GM19324 (cell line): ENCODE measurements around the gene RAMP3.
"Not testable (repeated sequence)": the region's sequence is repeated elsewhere in the genome, so short reads cannot be mapped to it uniquely, and the experiment has no call there.

Experiments used
- ATAC-seq: cut with Tn5 transposase; IDR thresholded peaks from one replicate; pipeline ENCODE4 v1.9.1; 2021; ENCODE audit warnings: mild to moderate bottlenecking, moderate library complexity; ENCODE audit not compliant: unreplicated experiment, low FRiP score

The RAMP3 gene

GRCh38 chr7:45131891-45132290, 25.7 kb upstream of the RAMP3 start:
- ATAC-seq = no peak

GRCh38 chr7:45132708-45133320, 24.8 kb upstream of the RAMP3 start:
- ATAC-seq = no peak

GRCh38 chr7:45133352-45133751, 24.2 kb upstream of the RAMP3 start:
- ATAC-seq = no peak

GRCh38 chr7:45133877-45134276, 23.7 kb upstream of the RAMP3 start:
- ATAC-seq = no peak

- ATAC-seq = no peak
Measured at GRCh38 chr7:45136106-45137060, 21.2 kb upstream of the RAMP3 start.

GRCh38 chr7:45138433-45139267, 18.9 kb upstream of the RAMP3 start:
- ATAC-seq = no peak

GRCh38 chr7:45140827-45141226, 16.8 kb upstream of the RAMP3 start:
- no peak for ATAC-seq

- ATAC-seq = no peak
Measured at GRCh38 chr7:45143616-45144015, 14.0 kb upstream of the RAMP3 start.

GRCh38 chr7:45145881-45146280, 11.7 kb upstream of the RAMP3 start:
- no peak for ATAC-seq

- no peak for ATAC-seq
Measured at GRCh38 chr7:45146531-45147379, 10.8 kb upstream of the RAMP3 start.

GRCh38 chr7:45147858-45148652, 9.5 kb upstream of the RAMP3 start:
- no peak for ATAC-seq

GRCh38 chr7:45148653-45148973, 9.0 kb upstream of the RAMP3 start:
- no peak for ATAC-seq

- no peak for ATAC-seq
Measured at GRCh38 chr7:45149606-45150005, 8.0 kb upstream of the RAMP3 start.

- no peak for ATAC-seq
Measured at GRCh38 chr7:45150199-45150598, 7.4 kb upstream of the RAMP3 start.

GRCh38 chr7:45151131-45151684, 6.4 kb upstream of the RAMP3 start:
- ATAC-seq = no peak

- ATAC-seq = no peak
Measured at GRCh38 chr7:45151967-45152366, 5.6 kb upstream of the RAMP3 start.

GRCh38 chr7:45153233-45153632, 4.4 kb upstream of the RAMP3 start:
- no peak for ATAC-seq

GRCh38 chr7:45153861-45154260, 3.7 kb upstream of the RAMP3 start:
- not testable (repeated sequence) for ATAC-seq

GRCh38 chr7:45155357-45155900, 2.2 kb upstream of the RAMP3 start:
- ATAC-seq = no peak
